ENCODE results near the gene IBA57. TPM values are rescaled to one million over a fixed set of nuclear protein-coding genes. Genes with fewer than 3 reads are reported as not detected.
"Not testable (repeated sequence)": the region's sequence is repeated elsewhere in the genome, so short reads cannot be mapped to it uniquely, and the experiment has no call there.

The IBA57 gene
- polyA plus RNA-seq, 2 donors, result 1.5 to 3.5 TPM

- peaks cover 0 to 5% of the 10 kb centered on the region in 2 donors for H3K9me3 ChIP-seq (ENCODE audit: control insufficient read depth in 2 of 2, insufficient read depth in 1 of 2, low read depth in 1 of 2, low read length in 1 of 2)
Measured at GRCh38 chr1:228169345-228169744, 3.7 kb downstream of the IBA57 start.

GRCh38 chr1:228170666-228171065 lies 5.1 kb downstream of the IBA57 start:
- Histone ChIP-seq H3K4me1 (ENCODE audit: control insufficient read depth in 2 of 2, insufficient read depth in 2 of 2, low read length in 1 of 2) (peaks cover 0 to 4% of the 10 kb centered on the region in 2 donors), H3K36me3 (ENCODE audit: control insufficient read depth in 2 of 2, insufficient read depth in 2 of 2, low read length in 1 of 2) (peaks cover 0 to 9% of the 10 kb centered on the region in 2 donors), H3K27me3 (ENCODE audit: control insufficient read depth in 1 of 2, insufficient read depth in 2 of 2, low read length in 2 of 2) (no peaks in the 10 kb centered on the region), H3K4me3 (ENCODE audit: low read depth in 1 of 2, low read length in 2 of 2) (no peak overlapping the region), H3K9me3 (ENCODE audit: control insufficient read depth in 2 of 2, insufficient read depth in 1 of 2, low read depth in 1 of 2, low read length in 1 of 2) (peaks cover 3 to 5% of the 10 kb centered on the region in 2 donors), H3K27ac (ENCODE audit: low read depth in 2 of 2, low read length in 1 of 2) (no peak overlapping the region)
- 84 to 87% methylated on average over 7 of the region's 7 CpGs for WGBS, 2 donors

More at GRCh38 chr1:228169345-228169744, 3.7 kb downstream of the IBA57 start:
- H3K27me3 ChIP-seq (ENCODE audit: control insufficient read depth in 1 of 2, insufficient read depth in 2 of 2, low read length in 2 of 2), result no peaks in the 10 kb centered on the region
- H3K4me3 ChIP-seq (ENCODE audit: low read depth in 1 of 2, low read length in 2 of 2), result no peak overlapping the region
- H3K27ac ChIP-seq (ENCODE audit: low read depth in 2 of 2, low read length in 1 of 2), result no peak overlapping the region
- WGBS, 2 donors, result 85 to 93% methylated on average over 2 of the region's 2 CpGs
- peaks cover 0 to 1% of the 10 kb centered on the region in 2 donors for H3K36me3 ChIP-seq (ENCODE audit: control insufficient read depth in 2 of 2, insufficient read depth in 2 of 2, low read length in 1 of 2)
- H3K4me1 ChIP-seq (ENCODE audit: control insufficient read depth in 2 of 2, insufficient read depth in 2 of 2, low read length in 1 of 2), result peaks cover 0 to under 1% of the 10 kb centered on the region in 2 donors

GRCh38 chr1:228171221-228171891 lies 5.8 kb downstream of the IBA57 start:
- WGBS, 2 donors, result 77 to 84% methylated on average over 10 of the region's 10 CpGs
- H3K9me3 ChIP-seq (ENCODE audit: control insufficient read depth in 2 of 2, insufficient read depth in 1 of 2, low read depth in 1 of 2, low read length in 1 of 2), result peaks cover 3 to 5% of the 10 kb centered on the region in 2 donors
- no peak overlapping the region for H3K27ac ChIP-seq (ENCODE audit: low read depth in 2 of 2, low read length in 1 of 2)

GRCh38 chr1:228172591-228173527 lies 7.3 kb downstream of the IBA57 start:
- H3K27me3 ChIP-seq (ENCODE audit: control insufficient read depth in 1 of 2, insufficient read depth in 2 of 2, low read length in 2 of 2), result no peaks in the 10 kb centered on the region
- no peak overlapping the region for H3K27ac ChIP-seq (ENCODE audit: low read depth in 2 of 2, low read length in 1 of 2)
- H3K4me1 ChIP-seq (ENCODE audit: control insufficient read depth in 2 of 2, insufficient read depth in 2 of 2, low read length in 1 of 2), result peaks cover 0 to 4% of the 10 kb centered on the region in 2 donors
- peaks cover 0 to 9% of the 10 kb centered on the region in 2 donors for H3K36me3 ChIP-seq (ENCODE audit: control insufficient read depth in 2 of 2, insufficient read depth in 2 of 2, low read length in 1 of 2)
- peaks cover 3 to 5% of the 10 kb centered on the region in 2 donors for H3K9me3 ChIP-seq (ENCODE audit: control insufficient read depth in 2 of 2, insufficient read depth in 1 of 2, low read depth in 1 of 2, low read length in 1 of 2)
- WGBS, 2 donors, result 84 to 85% methylated on average over 21 of the region's 21 CpGs
- H3K4me3 ChIP-seq (ENCODE audit: low read depth in 1 of 2, low read length in 2 of 2), result no peak overlapping the region

More at GRCh38 chr1:228171221-228171891, 5.8 kb downstream of the IBA57 start:
- Histone ChIP-seq H3K4me3 (ENCODE audit: low read depth in 1 of 2, low read length in 2 of 2) (no peak overlapping the region), H3K27me3 (ENCODE audit: control insufficient read depth in 1 of 2, insufficient read depth in 2 of 2, low read length in 2 of 2) (no peaks in the 10 kb centered on the region), H3K36me3 (ENCODE audit: control insufficient read depth in 2 of 2, insufficient read depth in 2 of 2, low read length in 1 of 2) (peaks cover 0 to 9% of the 10 kb centered on the region in 2 donors), H3K4me1 (ENCODE audit: control insufficient read depth in 2 of 2, insufficient read depth in 2 of 2, low read length in 1 of 2) (peaks cover 0 to 4% of the 10 kb centered on the region in 2 donors)

GRCh38 chr1:228173528-228174481 lies 8.2 kb downstream of the IBA57 start:
- not testable (repeated sequence) for H3K4me3 ChIP-seq (ENCODE audit: low read depth in 1 of 2, low read length in 2 of 2); H3K36me3 ChIP-seq (ENCODE audit: control insufficient read depth in 2 of 2, insufficient read depth in 2 of 2, low read length in 1 of 2); H3K4me1 ChIP-seq (ENCODE audit: control insufficient read depth in 2 of 2, insufficient read depth in 2 of 2, low read length in 1 of 2); H3K27me3 ChIP-seq (ENCODE audit: control insufficient read depth in 1 of 2, insufficient read depth in 2 of 2, low read length in 2 of 2); H3K9me3 ChIP-seq (ENCODE audit: control insufficient read depth in 2 of 2, insufficient read depth in 1 of 2, low read depth in 1 of 2, low read length in 1 of 2); H3K27ac ChIP-seq (ENCODE audit: low read depth in 2 of 2, low read length in 1 of 2)
- WGBS, 2 donors, result 59 to 65% methylated on average over 31 to 38 of the region's 69 CpGs

- Histone ChIP-seq H3K4me3 (ENCODE audit: low read depth in 1 of 2, low read length in 2 of 2) (no peak overlapping the region), H3K36me3 (ENCODE audit: control insufficient read depth in 2 of 2, insufficient read depth in 2 of 2, low read length in 1 of 2) (peaks cover 0 to 9% of the 10 kb centered on the region in 2 donors), H3K27me3 (ENCODE audit: control insufficient read depth in 1 of 2, insufficient read depth in 2 of 2, low read length in 2 of 2) (no peaks in the 10 kb centered on the region), H3K4me1 (ENCODE audit: control insufficient read depth in 2 of 2, insufficient read depth in 2 of 2, low read length in 1 of 2) (peaks cover 0 to 4% of the 10 kb centered on the region in 2 donors), H3K27ac (ENCODE audit: low read depth in 2 of 2, low read length in 1 of 2) (no peak overlapping the region), H3K9me3 (ENCODE audit: control insufficient read depth in 2 of 2, insufficient read depth in 1 of 2, low read depth in 1 of 2, low read length in 1 of 2) (peaks cover 3 to 5% of the 10 kb centered on the region in 2 donors)
- 90 to 94% methylated on average over 50 to 52 of the region's 52 CpGs for WGBS, 2 donors
Measured at GRCh38 chr1:228174482-228175315, 9.1 kb downstream of the IBA57 start.

- Histone ChIP-seq H3K4me3 (ENCODE audit: low read depth in 1 of 2, low read length in 2 of 2) (no peak overlapping the region), H3K9me3 (ENCODE audit: control insufficient read depth in 2 of 2, insufficient read depth in 1 of 2, low read depth in 1 of 2, low read length in 1 of 2) (peaks cover 3 to 5% of the 10 kb centered on the region in 2 donors), H3K27ac (ENCODE audit: low read depth in 2 of 2, low read length in 1 of 2) (no peak overlapping the region), H3K4me1 (ENCODE audit: control insufficient read depth in 2 of 2, insufficient read depth in 2 of 2, low read length in 1 of 2) (peaks cover 0 to 4% of the 10 kb centered on the region in 2 donors), H3K27me3 (ENCODE audit: control insufficient read depth in 1 of 2, insufficient read depth in 2 of 2, low read length in 2 of 2) (no peaks in the 10 kb centered on the region), H3K36me3 (ENCODE audit: control insufficient read depth in 2 of 2, insufficient read depth in 2 of 2, low read length in 1 of 2) (peaks cover 0 to 9% of the 10 kb centered on the region in 2 donors)
- WGBS, 2 donors, result 82 to 84% methylated on average over 18 of the region's 18 CpGs
Measured at GRCh38 chr1:228175316-228176023, 9.9 kb downstream of the IBA57 start.

GRCh38 chr1:228176024-228176395 lies 10.4 kb downstream of the IBA57 start:
- 95 to 96% methylated on average over 4 of the region's 4 CpGs for WGBS, 2 donors

More at GRCh38 chr1:228176024-228176395, 10.4 kb downstream of the IBA57 start:
- H3K4me1 ChIP-seq (ENCODE audit: control insufficient read depth in 2 of 2, insufficient read depth in 2 of 2, low read length in 1 of 2), result peaks cover 0 to 4% of the 10 kb centered on the region in 2 donors
- peaks cover 0 to 9% of the 10 kb centered on the region in 2 donors for H3K36me3 ChIP-seq (ENCODE audit: control insufficient read depth in 2 of 2, insufficient read depth in 2 of 2, low read length in 1 of 2)
- peaks cover 3 to 5% of the 10 kb centered on the region in 2 donors for H3K9me3 ChIP-seq (ENCODE audit: control insufficient read depth in 2 of 2, insufficient read depth in 1 of 2, low read depth in 1 of 2, low read length in 1 of 2)
- no peaks in the 10 kb centered on the region for H3K27me3 ChIP-seq (ENCODE audit: control insufficient read depth in 1 of 2, insufficient read depth in 2 of 2, low read length in 2 of 2)
- H3K27ac ChIP-seq (ENCODE audit: low read depth in 2 of 2, low read length in 1 of 2), result no peak overlapping the region
- H3K4me3 ChIP-seq (ENCODE audit: low read depth in 1 of 2, low read length in 2 of 2), result no peak overlapping the region
